H9 (cell line): ENCODE data around the gene GFY. TPM values are rescaled to one million over a fixed set of nuclear protein-coding genes. Genes with fewer than 3 reads are reported as not detected.

ENCODE experiments used
- DNase-seq: peaks from one replicate; pipeline ENCODE4 v3.0.0-alpha.2; 2017
- H2AFZ ChIP-seq: one replicate; pipeline ENCODE4 v1.6.1; 2013; ENCODE audit warnings: mild to moderate bottlenecking, low read length, control low read depth, moderate library complexity
- H2AK5ac ChIP-seq: 2 replicates; pipeline ENCODE4 v1.6.1; 2013; ENCODE audit warnings: low read length, control low read depth, mixed read lengths; ENCODE audit not compliant: insufficient read length
- H2BK120ac ChIP-seq: one replicate; pipeline ENCODE4 v1.6.1; 2013; ENCODE audit warnings: low read depth, mild to moderate bottlenecking, low read length, control low read depth, inconsistent platforms; ENCODE audit not compliant: poor library complexity, severe bottlenecking
- H2BK12ac ChIP-seq: 2 replicates; pipeline ENCODE4 v1.6.1; 2013; ENCODE audit warnings: low read length, control low read depth, mixed read lengths, low read depth; ENCODE audit not compliant: insufficient read length
- H2BK15ac ChIP-seq: 2 replicates; pipeline ENCODE4 v1.6.1; 2013; ENCODE audit warnings: low read depth, low read length, control low read depth
- H2BK20ac ChIP-seq: one replicate; pipeline ENCODE4 v1.6.1; 2013; ENCODE audit warnings: low read depth, mild to moderate bottlenecking, low read length, control low read depth, inconsistent platforms; ENCODE audit not compliant: poor library complexity, severe bottlenecking
- H2BK5ac ChIP-seq: 2 replicates; pipeline ENCODE4 v1.6.1; 2013; ENCODE audit warnings: low read length, control low read depth, mixed read lengths; ENCODE audit not compliant: insufficient read length
- H3K14ac ChIP-seq: 2 replicates; pipeline ENCODE4 v1.6.1; 2013; ENCODE audit warnings: low read length, control low read depth; ENCODE audit not compliant: insufficient read depth
- H3K18ac ChIP-seq: 2 replicates; pipeline ENCODE4 v1.6.1; 2013; ENCODE audit warnings: low read depth, mild to moderate bottlenecking, mixed read lengths, low read length, control low read depth; ENCODE audit not compliant: insufficient read length
- H3K23ac ChIP-seq: 2 replicates; pipeline ENCODE4 v1.6.1; 2013; ENCODE audit warnings: low read length, control low read depth, mixed read lengths, low read depth; ENCODE audit not compliant: insufficient read length
- H3K23me2 ChIP-seq: 2 replicates; pipeline ENCODE4 v1.6.1; 2013; ENCODE audit warnings: low read depth, mild to moderate bottlenecking, mixed read lengths, low read length, control low read depth; ENCODE audit not compliant: insufficient read length, poor library complexity, severe bottlenecking
- H3K27ac ChIP-seq: 2 replicates; pipeline ENCODE4 v1.5.1; 2013; ENCODE audit warnings: low read length, control low read depth, mixed read lengths, low read depth; ENCODE audit not compliant: insufficient read length
- H3K27me3 ChIP-seq: 2 replicates; pipeline ENCODE4 v1.6.1; 2013; ENCODE audit warnings: low read length, control low read depth, inconsistent platforms; ENCODE audit not compliant: insufficient read depth
- H3K4ac ChIP-seq: 2 replicates; pipeline ENCODE4 v1.6.1; 2013; ENCODE audit warnings: low read depth, mild to moderate bottlenecking, control low read depth, inconsistent platforms, low read length, moderate library complexity
- H3K4me1 ChIP-seq: 2 replicates; pipeline ENCODE4 v1.6.1; 2013; ENCODE audit warnings: low read length, control low read depth, inconsistent platforms; ENCODE audit not compliant: insufficient read depth
- H3K4me2 ChIP-seq: 2 replicates; pipeline ENCODE4 v1.6.1; 2013; ENCODE audit warnings: low read length, control low read depth, mixed read lengths; ENCODE audit not compliant: insufficient read length, insufficient read depth
- H3K56ac ChIP-seq: 2 replicates; pipeline ENCODE4 v1.6.1; 2013; ENCODE audit warnings: low read depth, mild to moderate bottlenecking, mixed read lengths, low read length, control low read depth; ENCODE audit not compliant: insufficient read length
- H3K79me1 ChIP-seq: 2 replicates; pipeline ENCODE4 v1.6.1; 2013; ENCODE audit warnings: low read depth, mild to moderate bottlenecking, moderate library complexity, low read length, control low read depth, inconsistent platforms; ENCODE audit not compliant: insufficient read depth, poor library complexity, severe bottlenecking
- H3K79me2 ChIP-seq: 2 replicates; pipeline ENCODE4 v1.6.1; 2013; ENCODE audit warnings: low read length, control low read depth, inconsistent platforms; ENCODE audit not compliant: insufficient read depth
- H3K9ac ChIP-seq: 2 replicates; pipeline ENCODE4 v1.6.1; 2013; ENCODE audit warnings: low read length, control low read depth, mixed read lengths; ENCODE audit not compliant: insufficient read length; ENCODE audit errors: extremely low read depth
- H3K9me3 ChIP-seq: one replicate; pipeline ENCODE4 v1.6.1; 2013; ENCODE audit warnings: low read depth, low read length, inconsistent platforms; ENCODE audit not compliant: control insufficient read depth
- H3T11ph ChIP-seq: one replicate; pipeline ENCODE4 v1.6.1; 2013; ENCODE audit warnings: mild to moderate bottlenecking, low read length, control low read depth, inconsistent platforms
- H4K20me1 ChIP-seq: one replicate; pipeline ENCODE4 v1.6.1; 2013; ENCODE audit not compliant: control insufficient read depth, insufficient read length, insufficient read depth
- H4K5ac ChIP-seq: 2 replicates; pipeline ENCODE4 v1.6.1; 2013; ENCODE audit warnings: low read depth, mild to moderate bottlenecking, mixed read lengths, low read length, control low read depth; ENCODE audit not compliant: insufficient read length
- H4K8ac ChIP-seq: replicated peaks from 2 replicates; pipeline ENCODE4 v1.6.1; 2013; ENCODE audit warnings: low read length, control low read depth, mixed read lengths, low read depth; ENCODE audit not compliant: insufficient read length
- H4K91ac ChIP-seq: 2 replicates; pipeline ENCODE4 v1.6.1; 2013; ENCODE audit warnings: low read depth, mild to moderate bottlenecking, moderate library complexity, mixed read lengths, low read length, control low read depth; ENCODE audit not compliant: insufficient read length
- H3K27ac Mint-ChIP-seq, 3 experiments: 2 replicates in 2 of 3; 3 replicates in 1 of 3; pipeline ENCODE4 v1.8.0; 2020 to 2021; ENCODE audit warnings: mixed read lengths in 3 of 3, mild to moderate bottlenecking in 1 of 3, moderate library complexity in 1 of 3
- H3K27me3 Mint-ChIP-seq: 2 replicates; pipeline ENCODE4 v1.8.0; 2021; ENCODE audit warnings: low read depth, mild to moderate bottlenecking, moderate library complexity, mixed read lengths
- H3K36me3 Mint-ChIP-seq, 3 experiments: 2 replicates in 2 of 3; 3 replicates in 1 of 3; pipeline ENCODE4 v1.8.0; 2020 to 2021; ENCODE audit warnings: low read depth in 3 of 3, mixed read lengths in 3 of 3; ENCODE audit not compliant: insufficient read depth in 1 of 3
- H3K4me1 Mint-ChIP-seq, 2 experiments: 2 replicates each; pipeline ENCODE4 v1.8.0; 2020; ENCODE audit warnings: mixed read lengths in 2 of 2
- H3K4me3 Mint-ChIP-seq, 2 experiments: 2 replicates in 1 of 2; 3 replicates in 1 of 2; pipeline ENCODE4 v1.8.0; 2020 to 2021; ENCODE audit warnings: mild to moderate bottlenecking in 2 of 2, mixed read lengths in 2 of 2, moderate library complexity in 1 of 2
- H3K9me3 Mint-ChIP-seq, 2 experiments: 2 replicates in 1 of 2; 3 replicates in 1 of 2; pipeline ENCODE4 v1.8.0; 2020; ENCODE audit warnings: mild to moderate bottlenecking in 2 of 2, mixed read lengths in 2 of 2, moderate library complexity in 1 of 2
- WGBS: extraction: QIAGEN DNeasy Blood & Tissue Kit; methylation state at CpG from one replicate; pipeline ENCODE4 v1.1.7; 2013; ENCODE audit warnings: missing lambda C conversion rate, low lambda C conversion rate, mixed read lengths; ENCODE audit not compliant: insufficient read length; ENCODE audit errors: extremely low coverage; 5-methylcytosine and 5-hydroxymethylcytosine counted together
- total RNA-seq: library from RNA; stranded (reverse); gene quantifications from 2 replicates; pipeline ENCODE4 v1.2.1, GENCODE V29; 2021
- TF ChIP-seq, protein P1 (sequence below): fragments of 200-600 bp; sonication (generic); conservative IDR thresholded peaks from 3 replicates; pipeline ENCODE4 v1.8.0; 2021; ENCODE audit warnings: antibody characterized with exemption, mild to moderate bottlenecking

Gene GFY
- total RNA-seq, 1 experiment from 2014 or later: 1.3 TPM

GRCh38 chr19:49400029-49400428, 25.2 kb upstream of the GFY start:
- Mint-ChIP-seq H3K4me3 (no peak overlapping the region), H3K27ac (no peak overlapping the region)

More at GRCh38 chr19:49400029-49400428, 25.2 kb upstream of the GFY start:
- no peak overlapping the region for H3K9ac ChIP-seq
- H2BK120ac ChIP-seq: no peak overlapping the region
- no peak overlapping the region for H2BK15ac ChIP-seq
- no peak overlapping the region for H3K56ac ChIP-seq
- H3K14ac ChIP-seq: no peak overlapping the region
- H3T11ph ChIP-seq: no peak overlapping the region
- no peak overlapping the region for H2BK20ac ChIP-seq
- no peak overlapping the region for H4K5ac ChIP-seq
- no peaks in the 10 kb centered on the region for H3K9me3 ChIP-seq
- H3K23ac ChIP-seq: no peak overlapping the region
- no peak for DNase-seq
- no peak overlapping the region for H3K4me2 ChIP-seq
- no peaks in the 10 kb centered on the region for H3K79me2 ChIP-seq
- no peak overlapping the region for H4K91ac ChIP-seq
- H2BK5ac ChIP-seq: no peak overlapping the region
- no peak overlapping the region for H3K27ac ChIP-seq
- no peak overlapping the region for H4K8ac ChIP-seq
- H3K79me1 ChIP-seq: no peaks in the 10 kb centered on the region
- Mint-ChIP-seq H3K36me3 (no peaks in the 10 kb centered on the region), H3K27me3 (peaks cover 4% of the 10 kb centered on the region; the same call in 1 of the 2 replicates), H3K9me3 (no peaks in the 10 kb centered on the region; a peak in 1 of 5 replicates), H3K4me1 (peaks cover 55 to 73% of the 10 kb centered on the region in 2 experiments)
- H2AK5ac ChIP-seq: no peak overlapping the region
- H3K23me2 ChIP-seq: no peaks in the 10 kb centered on the region
- H4K20me1 ChIP-seq: peaks cover 2% of the 10 kb centered on the region
- no peaks in the 10 kb centered on the region for H3K27me3 ChIP-seq
- H2AFZ ChIP-seq: no peak overlapping the region
- WGBS: no CpG with 5 or more reads among the region's 6 CpGs
- no peak overlapping the region for H3K18ac ChIP-seq
- no peak overlapping the region for H3K4ac ChIP-seq
- TF ChIP-seq, protein P1, sequence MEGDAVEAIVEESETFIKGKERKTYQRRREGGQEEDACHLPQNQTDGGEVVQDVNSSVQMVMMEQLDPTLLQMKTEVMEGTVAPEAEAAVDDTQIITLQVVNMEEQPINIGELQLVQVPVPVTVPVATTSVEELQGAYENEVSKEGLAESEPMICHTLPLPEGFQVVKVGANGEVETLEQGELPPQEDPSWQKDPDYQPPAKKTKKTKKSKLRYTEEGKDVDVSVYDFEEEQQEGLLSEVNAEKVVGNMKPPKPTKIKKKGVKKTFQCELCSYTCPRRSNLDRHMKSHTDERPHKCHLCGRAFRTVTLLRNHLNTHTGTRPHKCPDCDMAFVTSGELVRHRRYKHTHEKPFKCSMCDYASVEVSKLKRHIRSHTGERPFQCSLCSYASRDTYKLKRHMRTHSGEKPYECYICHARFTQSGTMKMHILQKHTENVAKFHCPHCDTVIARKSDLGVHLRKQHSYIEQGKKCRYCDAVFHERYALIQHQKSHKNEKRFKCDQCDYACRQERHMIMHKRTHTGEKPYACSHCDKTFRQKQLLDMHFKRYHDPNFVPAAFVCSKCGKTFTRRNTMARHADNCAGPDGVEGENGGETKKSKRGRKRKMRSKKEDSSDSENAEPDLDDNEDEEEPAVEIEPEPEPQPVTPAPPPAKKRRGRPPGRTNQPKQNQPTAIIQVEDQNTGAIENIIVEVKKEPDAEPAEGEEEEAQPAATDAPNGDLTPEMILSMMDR: no peak
- peaks cover 9% of the 10 kb centered on the region; the same call in 1 of the 2 replicates for H3K4me1 ChIP-seq
- no peak overlapping the region for H2BK12ac ChIP-seq
